WTC11 (cell line): ENCODE data around the gene GRAMD1A.

Source experiments
- ELF4 ChIP-seq: sonication (generic); formaldehyde crosslinking; IDR thresholded peaks from 2 replicates; pipeline ENCODE4 v1.8.1; 2022; ENCODE audit warnings: low read depth, mild to moderate bottlenecking, moderate library complexity, missing genetic modification reagents
- ESRRA ChIP-seq: sonication (generic); formaldehyde crosslinking; IDR thresholded peaks from 2 replicates; pipeline ENCODE4 v1.8.1; 2022; ENCODE audit warnings: mild to moderate bottlenecking, missing genetic modification reagents, borderline replicate concordance
- FOXK1 ChIP-seq: sonication (generic); formaldehyde crosslinking; IDR thresholded peaks from 2 replicates; pipeline ENCODE4 v1.8.0; 2022; ENCODE audit warnings: mild to moderate bottlenecking, moderate library complexity, missing genetic modification reagents
- PRDM15 ChIP-seq: sonication (generic); formaldehyde crosslinking; IDR thresholded peaks from 2 replicates; pipeline ENCODE4 v1.8.0; 2022; ENCODE audit warnings: missing genetic modification reagents
- RELA ChIP-seq: sonication (generic); formaldehyde crosslinking; IDR thresholded peaks from 2 replicates; pipeline ENCODE4 v1.8.1; 2022; ENCODE audit warnings: missing genetic modification reagents, mild to moderate bottlenecking, borderline replicate concordance
- ZNF281 ChIP-seq: sonication (generic); formaldehyde crosslinking; IDR thresholded peaks from 2 replicates; pipeline ENCODE4 v1.8.0; 2023; ENCODE audit warnings: mild to moderate bottlenecking, missing genetic modification reagents
- TF ChIP-seq, protein P1 (sequence below): fragments of 200-600 bp; IDR thresholded peaks from 2 replicates; pipeline ENCODE4 v1.8.0; 2022; ENCODE audit warnings: antibody characterized with exemption

DNA sequence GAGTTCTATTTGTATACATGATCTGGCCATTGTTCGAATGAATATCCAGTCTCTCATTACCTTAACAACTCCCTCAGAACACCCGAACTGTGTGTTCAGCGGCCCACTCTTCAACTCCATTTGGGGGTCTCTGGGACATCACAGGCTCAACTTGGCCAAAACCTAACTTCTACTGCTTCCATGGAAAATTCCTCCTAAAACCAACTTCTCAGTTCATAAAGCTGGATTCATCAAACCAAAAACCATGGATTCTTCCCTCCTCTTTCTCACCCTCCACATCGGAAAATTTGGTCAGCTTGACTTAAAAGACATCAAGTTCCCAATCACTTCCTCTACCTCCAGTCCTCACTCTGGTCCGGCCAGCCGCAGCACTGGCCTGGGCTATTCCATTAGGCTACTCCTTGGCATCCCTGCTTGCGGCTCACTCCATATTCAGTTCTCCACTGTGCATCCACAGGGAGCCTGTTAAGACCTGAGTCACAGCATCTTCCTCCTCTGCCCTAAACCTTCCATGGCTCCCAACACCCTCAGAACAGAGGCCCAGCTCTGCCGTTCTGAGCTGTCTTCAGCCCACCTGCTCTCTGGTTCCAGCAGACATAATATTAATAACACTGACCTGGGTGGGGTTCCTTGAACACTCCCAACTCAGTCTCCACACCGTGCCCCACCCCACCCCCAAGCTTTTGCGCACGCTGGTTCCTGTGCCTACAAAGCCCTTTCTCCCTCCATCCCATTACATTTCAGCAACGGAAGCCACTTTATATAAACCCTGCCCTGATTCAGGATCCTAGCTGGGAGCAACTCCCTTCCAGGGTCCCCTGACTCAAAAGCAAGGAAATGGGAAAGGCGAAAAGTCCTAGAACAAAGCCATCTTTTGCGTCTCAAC lies 37.2 kb upstream of the GRAMD1A start:
- TF ChIP-seq, protein P1, sequence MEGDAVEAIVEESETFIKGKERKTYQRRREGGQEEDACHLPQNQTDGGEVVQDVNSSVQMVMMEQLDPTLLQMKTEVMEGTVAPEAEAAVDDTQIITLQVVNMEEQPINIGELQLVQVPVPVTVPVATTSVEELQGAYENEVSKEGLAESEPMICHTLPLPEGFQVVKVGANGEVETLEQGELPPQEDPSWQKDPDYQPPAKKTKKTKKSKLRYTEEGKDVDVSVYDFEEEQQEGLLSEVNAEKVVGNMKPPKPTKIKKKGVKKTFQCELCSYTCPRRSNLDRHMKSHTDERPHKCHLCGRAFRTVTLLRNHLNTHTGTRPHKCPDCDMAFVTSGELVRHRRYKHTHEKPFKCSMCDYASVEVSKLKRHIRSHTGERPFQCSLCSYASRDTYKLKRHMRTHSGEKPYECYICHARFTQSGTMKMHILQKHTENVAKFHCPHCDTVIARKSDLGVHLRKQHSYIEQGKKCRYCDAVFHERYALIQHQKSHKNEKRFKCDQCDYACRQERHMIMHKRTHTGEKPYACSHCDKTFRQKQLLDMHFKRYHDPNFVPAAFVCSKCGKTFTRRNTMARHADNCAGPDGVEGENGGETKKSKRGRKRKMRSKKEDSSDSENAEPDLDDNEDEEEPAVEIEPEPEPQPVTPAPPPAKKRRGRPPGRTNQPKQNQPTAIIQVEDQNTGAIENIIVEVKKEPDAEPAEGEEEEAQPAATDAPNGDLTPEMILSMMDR: no peak
- TF ChIP-seq ELF4 (CRISPR knock-in tag): no peak
- TF ChIP-seq FOXK1: no peak
- no peak for TF ChIP-seq PRDM15 (CRISPR knock-in tag)
- no peak for TF ChIP-seq RELA
- no peak for TF ChIP-seq ZNF281
- no peak for TF ChIP-seq ESRRA
